Astrocyte (in vitro differentiated cells and primary cell): ENCODE data around the gene ZNF784. TPM values are rescaled to one million over a fixed set of nuclear protein-coding genes. Genes with fewer than 3 reads are reported as not detected.

Source experiments
- DNase-seq: peaks from one replicate; pipeline ENCODE4 v3.0.0-alpha.2; 2010; ENCODE audit warnings: low read depth
- FAIRE-seq: peaks from 2 replicates; lab custom pipeline; 2011; peaks lifted over from hg19 to GRCh38; lab: Jason Lieb, UNC
- H2AFZ ChIP-seq: 2 replicates; pipeline ENCODE4 v1.6.0; 2012; ENCODE audit warnings: low read depth, low read length, inconsistent platforms
- H3K27ac ChIP-seq: 2 replicates; pipeline ENCODE4 v1.5.1; 2011; ENCODE audit warnings: low read depth, low read length, inconsistent platforms
- H3K27me3 ChIP-seq: 2 replicates; pipeline ENCODE4 v1.6.0; 2011; ENCODE audit warnings: low read length, inconsistent platforms; ENCODE audit not compliant: insufficient read depth
- H3K36me3 ChIP-seq: 2 replicates; pipeline ENCODE4 v1.5.1; 2011; ENCODE audit warnings: low read length, inconsistent platforms; ENCODE audit not compliant: insufficient read depth
- H3K4me1 ChIP-seq: 2 replicates; pipeline ENCODE4 v1.5.1; 2011; ENCODE audit warnings: low read length, inconsistent platforms; ENCODE audit not compliant: insufficient read depth
- H3K4me2 ChIP-seq: 2 replicates; pipeline ENCODE4 v1.6.0; 2012; ENCODE audit warnings: low read length, inconsistent platforms
- H3K4me3 ChIP-seq: 2 replicates; pipeline ENCODE4 v1.5.1; 2011; ENCODE audit warnings: low read depth, mild to moderate bottlenecking, low read length, inconsistent platforms; ENCODE audit not compliant: insufficient read depth
- H3K79me2 ChIP-seq: 2 replicates; pipeline ENCODE4 v1.6.0; 2012; ENCODE audit warnings: mild to moderate bottlenecking, low read length, inconsistent platforms; ENCODE audit not compliant: insufficient read depth
- H3K9ac ChIP-seq: 2 replicates; pipeline ENCODE4 v1.6.0; 2012; ENCODE audit warnings: mild to moderate bottlenecking, low read length, inconsistent platforms
- H3K9me3 ChIP-seq: 2 replicates; pipeline ENCODE4 v1.5.1; 2012; ENCODE audit warnings: low read depth, mild to moderate bottlenecking, low read length, inconsistent platforms; ENCODE audit not compliant: insufficient read depth
- H4K20me1 ChIP-seq: 2 replicates; pipeline ENCODE4 v1.6.0; 2012; ENCODE audit warnings: low read length, inconsistent platforms; ENCODE audit not compliant: insufficient read depth
- H3K27ac Mint-ChIP-seq: one replicate; pipeline ENCODE4 v1.8.0; 2021; ENCODE audit warnings: mild to moderate bottlenecking, mixed read lengths; ENCODE audit not compliant: unreplicated experiment
- H3K27me3 Mint-ChIP-seq: one replicate; pipeline ENCODE4 v1.8.0; 2021; ENCODE audit warnings: low read depth, mixed read lengths; ENCODE audit not compliant: unreplicated experiment
- H3K36me3 Mint-ChIP-seq: one replicate; pipeline ENCODE4 v1.8.0; 2021; ENCODE audit warnings: low read depth, mixed read lengths; ENCODE audit not compliant: unreplicated experiment
- H3K4me1 Mint-ChIP-seq: one replicate; pipeline ENCODE4 v1.8.0; 2021; ENCODE audit warnings: low read depth, mixed read lengths; ENCODE audit not compliant: unreplicated experiment
- H3K4me3 Mint-ChIP-seq: one replicate; pipeline ENCODE4 v1.8.0; 2021; ENCODE audit warnings: mild to moderate bottlenecking, moderate library complexity, mixed read lengths; ENCODE audit not compliant: unreplicated experiment
- H3K9me3 Mint-ChIP-seq: one replicate; pipeline ENCODE4 v1.8.0; 2021; ENCODE audit warnings: mild to moderate bottlenecking, mixed read lengths; ENCODE audit not compliant: unreplicated experiment
- EZH2 ChIP-seq: IDR thresholded peaks from 2 replicates; pipeline ENCODE4 v1.6.1; 2012; ENCODE audit warnings: mild to moderate bottlenecking, low read length, inconsistent platforms; ENCODE audit not compliant: insufficient read depth
- total RNA-seq: library from RNA; stranded (reverse); gene quantifications from 2 replicates; pipeline ENCODE4 v1.2.1, GENCODE V29; 2021
- TF ChIP-seq, protein P1 (sequence below): IDR thresholded peaks from 2 replicates; pipeline ENCODE4 v1.5.1; 2011; ENCODE audit warnings: low read depth, mild to moderate bottlenecking, inconsistent platforms, low read length, moderate library complexity; ENCODE audit not compliant: insufficient read depth

Gene ZNF784
- total RNA-seq, 1 donor from 2014 or later, result 5.3 TPM

GRCh38 chr19:55590109-55590508 lies 34.3 kb downstream of the ZNF784 start:
- Histone ChIP-seq H3K4me1 (peaks cover 17% of the 10 kb centered on the region), H3K36me3 (peaks cover 6% of the 10 kb centered on the region), H3K27ac (no peak overlapping the region), H3K9me3 (no peaks in the 10 kb centered on the region), H4K20me1 (no peaks in the 10 kb centered on the region), H2AFZ (no peak overlapping the region), H3K9ac (no peak overlapping the region), H3K79me2 (no peaks in the 10 kb centered on the region), H3K4me3 (no peak overlapping the region), H3K4me2 (no peak overlapping the region), H3K27me3 (no peaks in the 10 kb centered on the region)
- FAIRE-seq, result no peak
- no peaks in the 10 kb centered on the region for H3K9me3 Mint-ChIP-seq
- no peak overlapping the region for H3K4me3 Mint-ChIP-seq
- TF ChIP-seq, protein P1, sequence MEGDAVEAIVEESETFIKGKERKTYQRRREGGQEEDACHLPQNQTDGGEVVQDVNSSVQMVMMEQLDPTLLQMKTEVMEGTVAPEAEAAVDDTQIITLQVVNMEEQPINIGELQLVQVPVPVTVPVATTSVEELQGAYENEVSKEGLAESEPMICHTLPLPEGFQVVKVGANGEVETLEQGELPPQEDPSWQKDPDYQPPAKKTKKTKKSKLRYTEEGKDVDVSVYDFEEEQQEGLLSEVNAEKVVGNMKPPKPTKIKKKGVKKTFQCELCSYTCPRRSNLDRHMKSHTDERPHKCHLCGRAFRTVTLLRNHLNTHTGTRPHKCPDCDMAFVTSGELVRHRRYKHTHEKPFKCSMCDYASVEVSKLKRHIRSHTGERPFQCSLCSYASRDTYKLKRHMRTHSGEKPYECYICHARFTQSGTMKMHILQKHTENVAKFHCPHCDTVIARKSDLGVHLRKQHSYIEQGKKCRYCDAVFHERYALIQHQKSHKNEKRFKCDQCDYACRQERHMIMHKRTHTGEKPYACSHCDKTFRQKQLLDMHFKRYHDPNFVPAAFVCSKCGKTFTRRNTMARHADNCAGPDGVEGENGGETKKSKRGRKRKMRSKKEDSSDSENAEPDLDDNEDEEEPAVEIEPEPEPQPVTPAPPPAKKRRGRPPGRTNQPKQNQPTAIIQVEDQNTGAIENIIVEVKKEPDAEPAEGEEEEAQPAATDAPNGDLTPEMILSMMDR, result no peak
- no peak for TF ChIP-seq EZH2
- DNase-seq, result no peak
- no peak overlapping the region for H3K27ac Mint-ChIP-seq
- H3K27me3 Mint-ChIP-seq, result no peaks in the 10 kb centered on the region
- H3K4me1 Mint-ChIP-seq, result peaks cover 14% of the 10 kb centered on the region
- peaks cover 6% of the 10 kb centered on the region for H3K36me3 Mint-ChIP-seq

GRCh38 chr19:55588738-55589137 lies 35.6 kb downstream of the ZNF784 start:
- H3K36me3 ChIP-seq, result no peaks in the 10 kb centered on the region
- TF ChIP-seq EZH2, result no peak
- TF ChIP-seq, protein P1, result no peak
- H3K27ac ChIP-seq, result no peak overlapping the region
- Mint-ChIP-seq H3K4me1 (peaks cover 14% of the 10 kb centered on the region), H3K9me3 (no peaks in the 10 kb centered on the region), H3K27me3 (no peaks in the 10 kb centered on the region), H3K27ac (no peak overlapping the region), H3K4me3 (no peak overlapping the region), H3K36me3 (peaks cover 3% of the 10 kb centered on the region)
- no peaks in the 10 kb centered on the region for H4K20me1 ChIP-seq
- no peaks in the 10 kb centered on the region for H3K27me3 ChIP-seq
- H3K9me3 ChIP-seq, result no peaks in the 10 kb centered on the region
- H3K9ac ChIP-seq, result no peak overlapping the region
- no peak overlapping the region for H3K4me3 ChIP-seq
- FAIRE-seq (no peak), DNase-seq (no peak)
- peaks cover 17% of the 10 kb centered on the region for H3K4me1 ChIP-seq
- no peak overlapping the region for H2AFZ ChIP-seq
- H3K4me2 ChIP-seq, result no peak overlapping the region
- H3K79me2 ChIP-seq, result no peaks in the 10 kb centered on the region

- peak overlapping the region; percentile 85 for H3K4me2 ChIP-seq
- H3K27ac ChIP-seq, result no peak overlapping the region
- peaks cover 17% of the 10 kb centered on the region for H3K4me1 ChIP-seq
- no peaks in the 10 kb centered on the region for H4K20me1 ChIP-seq
- TF ChIP-seq, protein P1, result no peak
- TF ChIP-seq EZH2, result no peak
- no peaks in the 10 kb centered on the region for H3K79me2 ChIP-seq
- Mint-ChIP-seq H3K27ac (peak overlapping the region; percentile 83), H3K27me3 (no peaks in the 10 kb centered on the region), H3K4me1 (peaks cover 15% of the 10 kb centered on the region), H3K36me3 (no peaks in the 10 kb centered on the region), H3K9me3 (no peaks in the 10 kb centered on the region), H3K4me3 (peak overlapping the region; percentile 85)
- FAIRE-seq (no peak), DNase-seq (peak; percentile 72)
- no peaks in the 10 kb centered on the region for H3K36me3 ChIP-seq
- peak overlapping the region; percentile 38 for H3K9ac ChIP-seq
- peak overlapping the region; percentile 73 for H2AFZ ChIP-seq
- no peaks in the 10 kb centered on the region for H3K27me3 ChIP-seq
- peak overlapping the region; percentile 50 for H3K4me3 ChIP-seq
- no peaks in the 10 kb centered on the region for H3K9me3 ChIP-seq
Observed at GRCh38 chr19:55586976-55587668, 37.2 kb downstream of the ZNF784 start.
